Measurements from ENCODE around the gene AMIGO1.

DNA sequence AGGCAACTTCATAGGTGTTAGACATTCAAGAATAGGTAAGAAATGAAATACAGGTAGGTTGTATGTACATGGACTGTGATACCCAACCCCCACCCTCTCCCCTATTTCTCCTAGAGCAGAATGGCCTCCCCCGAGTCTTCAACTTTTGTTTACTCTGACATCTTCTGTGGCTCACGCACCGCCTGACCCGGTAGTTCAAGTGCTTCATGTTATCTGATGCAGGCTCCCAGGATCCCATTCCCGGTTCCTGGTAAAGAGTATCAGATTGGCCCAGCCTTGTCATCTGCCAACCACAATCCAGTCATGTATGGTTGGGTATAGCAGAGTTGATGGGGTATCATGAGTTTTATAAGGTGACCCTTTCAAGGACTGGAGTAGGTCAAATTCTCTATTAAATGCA, 48.0 kb upstream of the AMIGO1 start:
- TF ChIP-seq, protein P1, sequence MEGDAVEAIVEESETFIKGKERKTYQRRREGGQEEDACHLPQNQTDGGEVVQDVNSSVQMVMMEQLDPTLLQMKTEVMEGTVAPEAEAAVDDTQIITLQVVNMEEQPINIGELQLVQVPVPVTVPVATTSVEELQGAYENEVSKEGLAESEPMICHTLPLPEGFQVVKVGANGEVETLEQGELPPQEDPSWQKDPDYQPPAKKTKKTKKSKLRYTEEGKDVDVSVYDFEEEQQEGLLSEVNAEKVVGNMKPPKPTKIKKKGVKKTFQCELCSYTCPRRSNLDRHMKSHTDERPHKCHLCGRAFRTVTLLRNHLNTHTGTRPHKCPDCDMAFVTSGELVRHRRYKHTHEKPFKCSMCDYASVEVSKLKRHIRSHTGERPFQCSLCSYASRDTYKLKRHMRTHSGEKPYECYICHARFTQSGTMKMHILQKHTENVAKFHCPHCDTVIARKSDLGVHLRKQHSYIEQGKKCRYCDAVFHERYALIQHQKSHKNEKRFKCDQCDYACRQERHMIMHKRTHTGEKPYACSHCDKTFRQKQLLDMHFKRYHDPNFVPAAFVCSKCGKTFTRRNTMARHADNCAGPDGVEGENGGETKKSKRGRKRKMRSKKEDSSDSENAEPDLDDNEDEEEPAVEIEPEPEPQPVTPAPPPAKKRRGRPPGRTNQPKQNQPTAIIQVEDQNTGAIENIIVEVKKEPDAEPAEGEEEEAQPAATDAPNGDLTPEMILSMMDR (IDR thresholded peaks at IDR 0.05), result no peak
- TF ChIP-seq POLR2A (IDR thresholded peaks at IDR 0.05), result no peak
